ENCODE data around the gene NR1D1.

Gene NR1D1

GRCh38 chr17:40097087-40097486 lies 3.3 kb downstream of the NR1D1 start:
- DNase-seq (ENCODE audit: low spot score), result no peak

- peak; percentile 97 for DNase-seq (ENCODE audit: low spot score)
Measured at GRCh38 chr17:40095944-40096791, 4.2 kb downstream of the NR1D1 start.

- no peak for DNase-seq (ENCODE audit: low spot score)
Measured at GRCh38 chr17:40095351-40095943, 4.9 kb downstream of the NR1D1 start.

- no peak for DNase-seq (ENCODE audit: low spot score)
Measured at GRCh38 chr17:40094874-40095273, 5.5 kb downstream of the NR1D1 start.

GRCh38 chr17:40093580-40094201 lies 6.7 kb downstream of the NR1D1 start:
- DNase-seq (ENCODE audit: low spot score), result no peak

- no peak for DNase-seq (ENCODE audit: low spot score)
Measured at GRCh38 chr17:40093005-40093579, 7.3 kb downstream of the NR1D1 start.

GRCh38 chr17:40092581-40092980 lies 7.8 kb downstream of the NR1D1 start:
- DNase-seq (ENCODE audit: low spot score), result no peak

GRCh38 chr17:40091691-40092397 lies 8.5 kb downstream of the NR1D1 start:
- no peak for DNase-seq (ENCODE audit: low spot score)

GRCh38 chr17:40090237-40091119 lies 9.9 kb downstream of the NR1D1 start:
- no peak for DNase-seq (ENCODE audit: low spot score)

- DNase-seq (ENCODE audit: low spot score), result no peak
Measured at GRCh38 chr17:40089077-40089895, 11.1 kb downstream of the NR1D1 start.

- DNase-seq (ENCODE audit: low spot score), result no peak
Measured at GRCh38 chr17:40087903-40088718, 12.3 kb downstream of the NR1D1 start.

GRCh38 chr17:40087049-40087794 lies 13.2 kb downstream of the NR1D1 start:
- DNase-seq (ENCODE audit: low spot score), result no peak

GRCh38 chr17:40086150-40087044 lies 14.0 kb downstream of the NR1D1 start:
- DNase-seq (ENCODE audit: low spot score), result peak; percentile 56

- DNase-seq (ENCODE audit: low spot score), result no peak
Measured at GRCh38 chr17:40084477-40084876, 15.9 kb downstream of the NR1D1 start.

- DNase-seq (ENCODE audit: low spot score), result no peak
Measured at GRCh38 chr17:40079545-40079944, 20.8 kb downstream of the NR1D1 start.

- no peak for DNase-seq (ENCODE audit: low spot score)
Measured at GRCh38 chr17:40076591-40076990, 23.8 kb downstream of the NR1D1 start.

- DNase-seq (ENCODE audit: low spot score), result no peak
Measured at GRCh38 chr17:40075942-40076498, 24.4 kb downstream of the NR1D1 start.
